SKM-1 (cell line): ENCODE results near the gene NR2E3.

Experiments
- DNase-seq: peaks from one replicate; lab custom pipeline; 2025; ENCODE audit not compliant: unreplicated experiment; lab: John Stamatoyannopoulos, UW

NR2E3 gene

DNA sequence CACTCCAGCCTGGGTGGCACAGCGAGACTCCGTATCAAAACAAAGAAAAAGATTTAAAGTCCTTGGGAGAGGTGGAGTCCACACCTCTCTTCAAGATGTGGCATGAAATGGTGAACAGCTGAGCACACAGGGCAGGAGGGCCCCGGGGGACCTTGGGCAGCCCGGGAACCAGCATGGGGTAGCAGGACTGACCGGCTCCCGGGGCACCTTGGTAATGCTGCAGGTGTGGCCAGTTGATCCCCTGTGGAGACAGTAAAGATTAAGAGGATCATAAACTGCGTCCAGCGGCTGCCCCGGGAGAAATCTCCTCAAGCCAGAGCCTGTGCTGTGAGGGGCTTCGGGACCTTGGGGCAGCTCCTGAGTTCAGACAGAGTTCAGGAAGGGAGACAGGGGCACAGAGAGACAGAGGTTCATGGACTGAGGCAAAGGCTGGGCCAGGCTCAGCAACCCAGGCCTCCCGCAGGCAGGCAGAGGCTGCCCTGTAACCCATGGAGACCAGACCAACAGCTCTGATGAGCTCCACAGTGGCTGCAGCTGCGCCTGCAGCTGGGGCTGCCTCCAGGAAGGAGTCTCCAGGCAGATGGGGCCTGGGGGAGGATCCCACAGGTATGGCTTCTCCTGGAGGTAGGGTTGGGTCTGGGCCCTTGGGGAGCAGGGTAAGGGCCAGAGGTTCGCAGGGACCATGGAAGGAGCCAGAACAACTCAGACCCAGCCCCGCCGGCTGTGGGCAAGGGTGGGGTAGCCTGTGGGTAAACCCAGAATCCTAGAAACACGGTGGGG is at the start of gene NR2E3:
NR2E3 (plus strand) TSS at position 299 of the 780 bp plus-strand sequence; CDS start at position 489, 190 bp downstream.
- no peak for DNase-seq

DNA sequence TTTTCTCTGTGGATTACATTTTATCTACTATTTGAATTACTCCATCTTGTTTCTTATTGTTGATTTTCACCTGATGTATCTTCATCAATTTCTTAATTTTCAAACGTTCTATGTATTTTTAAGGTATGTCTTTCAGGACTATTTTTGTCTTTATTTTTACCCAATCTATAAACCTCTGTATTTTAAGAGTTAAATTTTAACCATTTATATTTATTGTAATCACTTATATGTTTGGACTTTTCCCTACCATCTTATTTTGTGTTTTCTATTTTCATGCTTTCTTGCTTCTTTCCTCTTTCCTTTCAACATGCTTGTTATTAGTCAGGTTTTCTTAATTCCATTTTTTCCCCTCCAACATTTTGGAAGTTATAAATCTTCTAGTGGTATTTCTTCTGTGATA is 49.5 kb upstream of the NR2E3 start:
- DNase-seq, result no peak

- no peak for DNase-seq
These were observed 48.7 kb upstream of the NR2E3 start for GRCh38 chr15:71761649-71762048.

- DNase-seq, result no peak
These were observed 42.2 kb upstream of the NR2E3 start for GRCh38 chr15:71768184-71768583.

DNA sequence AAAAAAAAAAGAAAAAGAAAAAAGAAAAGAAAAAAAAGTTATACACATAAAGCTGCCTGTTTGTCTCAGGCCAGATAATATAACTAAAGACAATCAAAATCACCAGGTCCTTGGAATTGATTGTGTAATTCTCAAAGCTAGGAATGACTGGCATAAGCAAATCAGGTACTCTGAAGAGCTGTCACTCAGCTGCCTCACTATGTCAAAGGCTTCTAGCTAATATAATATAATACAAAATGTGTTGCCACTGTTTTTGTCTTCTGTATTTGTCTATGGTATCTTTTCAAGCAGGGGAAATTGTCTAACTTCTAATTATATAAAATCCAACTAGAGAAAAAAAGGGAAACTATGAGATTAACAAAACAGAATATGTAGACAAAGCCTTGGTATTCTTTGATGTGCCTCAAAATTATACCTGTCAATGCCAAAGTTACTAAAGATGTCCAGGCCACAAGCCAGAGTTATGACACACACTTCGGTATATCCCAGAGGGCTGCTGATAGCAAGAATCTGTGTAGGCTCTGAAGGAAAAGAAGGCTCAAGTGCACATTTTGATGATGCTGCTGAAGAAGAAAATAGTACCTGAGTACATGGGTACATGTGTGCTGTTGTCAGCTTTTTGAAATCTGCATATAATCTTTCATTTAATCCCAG is 37.0 kb upstream of the NR2E3 start:
- no peak for DNase-seq

GRCh38 chr15:71775856-71776255 is 34.5 kb upstream of the NR2E3 start:
- DNase-seq, result no peak

- no peak for DNase-seq
These were observed 34.0 kb upstream of the NR2E3 start for GRCh38 chr15:71776304-71776703.

DNA sequence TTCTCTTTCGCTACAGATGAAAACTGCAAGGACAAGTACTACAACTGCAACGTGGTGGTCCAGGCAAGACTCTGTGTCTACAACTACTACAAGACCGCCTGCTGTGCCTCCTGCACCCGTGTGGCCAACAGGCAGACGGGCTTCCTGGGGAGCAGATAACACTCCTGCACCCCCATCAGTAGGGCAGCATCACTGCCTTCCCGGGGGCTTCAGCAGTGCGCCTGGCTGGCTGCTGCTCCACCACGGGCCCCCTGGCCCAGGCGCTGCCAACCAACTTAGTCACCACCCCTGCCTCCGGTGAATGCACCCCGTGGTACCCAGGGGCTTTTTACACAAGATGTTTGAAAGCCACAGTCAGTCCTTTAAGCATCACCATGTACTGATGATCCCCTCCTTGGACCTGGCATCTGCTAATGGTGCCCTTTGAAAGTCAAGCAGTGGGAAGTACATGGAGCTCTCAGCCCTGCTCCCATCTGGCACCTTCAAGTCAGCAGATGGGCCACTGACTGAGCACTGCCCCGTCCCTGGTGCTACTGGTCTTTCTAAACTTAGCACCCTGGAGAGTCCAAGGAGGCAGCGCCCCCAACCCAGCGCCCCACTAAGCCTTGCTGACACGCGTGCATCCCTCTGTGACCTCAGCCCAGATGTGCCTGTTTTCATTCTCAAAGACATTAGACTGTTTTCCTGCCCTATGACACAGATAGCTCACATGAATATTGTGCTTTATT is 33.0 kb upstream of the NR2E3 start:
- no peak for DNase-seq

DNA sequence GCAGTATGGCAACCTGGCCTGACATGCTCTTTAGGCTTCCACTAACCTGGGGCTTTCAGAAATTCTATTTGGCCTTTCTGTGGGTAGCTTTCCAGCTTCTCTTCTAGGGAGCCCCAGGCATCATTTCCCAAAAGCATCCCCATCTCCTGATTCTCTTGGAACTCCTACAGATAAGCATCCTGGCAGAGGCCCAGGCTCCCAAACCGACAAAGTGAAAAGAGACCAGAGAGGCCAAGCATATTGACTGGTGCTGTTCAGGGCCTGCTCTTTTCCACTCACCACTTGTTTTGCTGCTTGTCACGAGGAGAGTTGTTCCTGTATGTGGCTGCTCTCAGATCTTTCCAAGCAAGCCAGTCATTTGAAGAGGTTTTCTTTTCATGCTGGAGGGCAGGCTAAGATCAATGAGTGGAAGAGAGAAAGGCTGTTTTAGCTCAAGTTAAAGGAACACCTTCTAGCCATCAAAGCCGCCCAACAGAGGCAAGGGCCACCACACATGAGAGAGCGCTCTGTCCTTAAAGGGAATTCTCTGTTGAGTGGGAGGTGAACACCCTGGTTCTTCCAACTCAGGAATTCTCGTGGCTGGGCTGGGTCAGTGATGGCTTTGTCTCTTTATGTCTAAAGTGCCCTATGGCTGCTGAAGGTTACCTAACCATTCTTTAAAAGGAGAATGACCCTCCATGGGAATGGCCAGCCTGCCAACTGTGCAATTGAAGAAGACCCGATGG is 31.1 kb upstream of the NR2E3 start:
- DNase-seq, result no peak

GRCh38 chr15:71780115-71780976 is 30.0 kb upstream of the NR2E3 start:
- DNase-seq, result peak; percentile 47

DNA sequence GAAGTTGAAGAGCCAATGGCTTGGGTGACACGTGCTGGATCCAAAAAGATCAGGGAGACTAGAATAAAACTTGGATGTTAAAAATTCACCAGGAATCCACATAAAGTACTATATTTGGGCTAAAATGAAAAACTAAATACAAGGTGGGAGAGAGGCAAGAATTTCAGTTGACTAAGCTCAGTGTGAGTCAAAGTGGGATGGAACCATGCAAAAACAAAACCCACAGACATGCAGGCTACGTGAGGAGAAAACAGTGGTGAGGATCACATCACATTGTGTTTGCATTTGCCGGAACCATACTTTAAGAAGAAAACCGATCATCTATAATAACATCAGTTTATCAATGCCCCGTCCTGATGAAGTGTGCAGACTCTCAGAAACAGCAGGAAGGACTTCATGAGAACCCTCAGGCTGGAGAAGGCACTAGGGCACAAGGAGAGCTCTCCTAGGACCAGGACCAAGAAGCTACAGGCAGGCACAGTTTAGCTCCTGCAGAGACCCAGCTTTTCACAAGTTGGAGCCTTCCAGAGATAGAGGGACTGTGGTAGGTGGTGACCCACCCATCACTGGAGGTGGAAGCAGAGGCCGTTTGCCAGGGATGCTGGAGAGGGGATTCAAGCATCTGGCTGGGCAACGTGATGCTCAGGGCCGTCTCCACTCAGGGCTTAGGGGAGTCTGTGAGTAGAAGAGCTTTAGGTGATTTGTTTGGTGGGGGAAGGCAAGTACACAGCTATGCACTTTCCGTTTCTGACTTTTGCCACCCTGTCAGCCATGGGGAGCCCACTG is 29.0 kb upstream of the NR2E3 start:
- DNase-seq, result no peak

DNA sequence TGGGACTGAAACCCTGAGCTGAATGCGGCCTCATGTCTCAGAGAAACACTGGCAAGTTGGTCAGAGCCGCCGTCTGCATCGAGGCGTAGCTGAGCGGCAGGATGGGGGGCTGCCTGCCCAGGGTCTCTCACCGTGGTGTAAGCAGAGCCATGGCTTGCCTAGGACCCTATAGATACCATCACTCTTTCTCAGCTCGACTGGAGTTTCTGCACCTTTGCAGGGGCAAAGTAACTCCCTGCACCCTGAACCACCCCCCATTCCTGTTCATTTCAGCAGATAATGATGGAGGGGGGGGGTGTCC is 28.4 kb upstream of the NR2E3 start:
- DNase-seq, result no peak

DNA sequence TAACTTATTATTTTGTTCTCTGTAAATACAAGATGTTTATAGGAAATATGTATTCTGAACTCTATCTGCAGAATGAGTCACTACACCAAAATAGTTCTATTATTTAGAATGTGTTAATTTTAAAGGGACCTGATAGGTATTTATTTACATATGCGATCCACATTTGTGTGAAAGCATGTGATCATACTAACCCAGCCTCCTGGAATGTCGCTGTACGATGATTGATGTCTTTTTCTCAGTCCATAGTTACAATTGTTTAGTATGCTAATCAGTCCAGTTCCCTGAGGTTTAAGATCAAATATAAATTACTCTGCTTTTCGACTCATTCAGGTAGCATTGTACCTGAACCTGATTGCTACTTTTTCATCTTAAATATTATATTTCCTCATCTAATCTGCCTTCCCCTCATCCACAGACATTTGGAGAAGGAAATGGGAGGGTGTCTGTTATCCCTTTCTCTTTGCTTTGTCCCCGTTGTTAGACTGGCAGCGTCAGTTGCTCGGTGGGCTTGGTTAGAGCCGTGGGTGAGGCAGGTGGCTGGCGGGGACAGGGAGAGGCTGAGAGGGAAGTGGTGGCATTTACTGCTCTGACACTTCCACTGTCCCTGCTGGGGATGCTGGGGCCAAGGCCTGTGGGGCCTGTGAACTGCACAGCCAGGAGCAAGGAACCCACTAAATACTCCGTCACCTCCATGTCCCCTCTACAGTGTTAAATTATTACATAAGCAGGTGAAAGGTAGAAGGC is 27.8 kb upstream of the NR2E3 start:
- no peak for DNase-seq

GRCh38 chr15:71784719-71785118 is 25.6 kb upstream of the NR2E3 start:
- DNase-seq, result no peak

DNA sequence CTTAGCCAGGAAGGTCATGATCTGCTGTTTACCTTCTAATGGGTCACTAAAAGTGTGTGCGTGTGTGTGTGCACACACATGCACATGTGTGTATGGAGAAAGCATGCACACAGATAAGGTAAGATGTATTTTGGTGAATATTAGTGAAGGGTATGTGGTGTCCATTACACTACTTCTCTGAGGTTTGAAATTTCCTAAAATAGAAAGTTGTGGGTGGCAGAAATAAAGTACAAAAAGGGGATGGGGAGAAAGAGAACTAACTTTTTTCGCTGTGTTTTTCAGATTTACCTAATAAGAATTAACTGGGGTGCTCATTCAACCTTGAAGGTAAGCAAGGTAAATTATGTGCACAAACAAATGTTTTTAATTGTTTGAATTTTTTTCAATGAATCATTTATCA is 24.4 kb upstream of the NR2E3 start:
- DNase-seq, result no peak

GRCh38 chr15:71786673-71787072 is 23.7 kb upstream of the NR2E3 start:
- DNase-seq, result no peak

DNA sequence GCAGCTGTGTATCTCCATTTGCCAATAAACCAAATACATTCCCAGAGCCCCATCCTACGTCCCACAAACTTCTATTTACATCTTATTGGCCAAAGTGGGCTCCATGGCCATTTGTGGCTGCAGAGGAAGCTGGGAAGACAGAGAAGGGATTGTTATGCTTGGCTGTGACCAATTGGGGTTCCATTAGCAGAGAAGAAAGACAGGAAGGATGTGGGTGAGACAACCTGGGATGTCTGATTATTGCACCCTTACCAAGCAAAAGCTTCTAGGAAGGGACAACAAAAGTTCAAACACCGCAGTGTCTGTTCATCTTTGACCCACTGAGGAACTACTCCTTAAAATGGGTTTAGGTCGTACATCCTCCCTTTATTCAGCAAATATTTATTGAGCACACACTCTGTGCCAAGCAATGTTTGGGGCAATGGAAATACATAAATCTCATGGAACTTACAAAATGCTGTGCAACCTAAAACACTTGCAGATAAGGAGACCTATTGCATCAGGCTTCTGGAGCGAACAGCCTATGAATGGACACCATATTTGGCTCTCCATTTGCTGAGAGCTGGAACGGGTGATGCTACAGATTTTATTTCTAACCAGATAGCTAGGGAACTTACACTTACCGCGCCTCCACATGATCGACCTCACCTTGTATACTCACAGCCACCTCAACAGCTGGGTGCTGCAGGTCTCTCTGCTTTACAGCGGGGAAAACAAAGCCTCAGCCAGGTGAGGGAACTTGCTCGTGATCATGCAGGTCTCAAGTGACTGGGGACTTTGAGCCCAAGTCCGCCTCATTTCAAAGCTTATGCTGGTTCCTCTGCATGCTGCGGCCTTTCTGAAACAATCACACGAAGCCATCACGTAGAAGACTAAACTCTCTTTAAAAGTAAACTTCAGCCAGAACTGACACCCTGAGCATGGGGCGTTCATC is 21.4 kb upstream of the NR2E3 start:
- DNase-seq, result no peak

DNA sequence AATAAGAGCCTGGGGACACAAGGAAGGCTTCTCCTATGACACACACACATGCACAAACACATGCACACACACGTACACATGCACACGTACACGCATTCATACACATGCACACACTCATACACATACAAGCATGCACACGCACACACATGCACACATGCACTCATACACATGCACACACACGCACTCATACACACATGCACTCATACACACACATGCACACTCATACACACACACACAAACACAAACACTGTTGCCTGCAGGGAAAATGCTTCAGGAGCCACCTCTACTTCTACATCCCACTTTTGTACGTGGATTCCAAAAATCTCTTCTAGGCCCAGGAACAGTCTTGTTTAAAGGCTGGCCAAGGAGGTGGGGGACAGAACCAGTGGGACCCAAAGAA is 20.7 kb upstream of the NR2E3 start:
- no peak for DNase-seq
